T-helper 17 cell (primary cell): Measurements from ENCODE around the gene TNIP2. TPM values are rescaled to one million over a fixed set of nuclear protein-coding genes. Genes with fewer than 3 reads are reported as not detected.

Source experiments
- ATAC-seq: fragments of 150-1000 bp; cut with Tn5 transposase; 2 replicates; pipeline ENCODE4 v1.10.0; 2021; ENCODE audit warnings: mild to moderate bottlenecking, moderate library complexity
- DNase-seq, 3 donors: peaks; one replicate each; pipeline versions ENCODE4 v3.0.0 to v3.0.0-alpha.2; 2020 to 2021
- H3K9me3 ChIP-seq: one replicate; pipeline ENCODE4 v1.7.0; 2013; ENCODE audit warnings: low read length, mild to moderate bottlenecking; ENCODE audit not compliant: control insufficient read depth, poor library complexity, severe bottlenecking
- H3K27ac Mint-ChIP-seq: one replicate; pipeline ENCODE4 v1.8.0; 2022; ENCODE audit warnings: mild to moderate bottlenecking, moderate library complexity, mixed read lengths
- H3K27me3 Mint-ChIP-seq: one replicate; pipeline ENCODE4 v1.8.0; 2022; ENCODE audit warnings: mixed read lengths
- H3K36me3 Mint-ChIP-seq: one replicate; pipeline ENCODE4 v1.8.0; 2022; ENCODE audit warnings: low read depth, mixed read lengths
- H3K4me1 Mint-ChIP-seq: one replicate; pipeline ENCODE4 v1.8.0; 2022; ENCODE audit warnings: mild to moderate bottlenecking, mixed read lengths
- H3K4me3 Mint-ChIP-seq: one replicate; pipeline ENCODE4 v1.8.0; 2022; ENCODE audit warnings: mild to moderate bottlenecking, moderate library complexity, mixed read lengths
- total RNA-seq, 4 donors: library from RNA in 2 of 4; stranded (reverse) in 2 of 4; gene quantifications; one replicate each; pipeline ENCODE4 v1.2.3 and lab custom pipeline; 2022 to 2026

The TNIP2 gene
- total RNA-seq, 2 donors from 2014 or later, result 66.0 to 72.5 TPM

GRCh38 chr4:2754848-2755819, 1.0 kb downstream of the TNIP2 start:
- Mint-ChIP-seq H3K4me1 (peaks cover 21% of the 10 kb centered on the region), H3K4me3 (peak overlapping the region; percentile 93), H3K36me3 (peaks cover 3% of the 10 kb centered on the region), H3K27ac (peak overlapping the region; percentile 92), H3K27me3 (no peaks in the 10 kb centered on the region)
- DNase-seq, result no peak
- no peak for ATAC-seq
- no peaks in the 10 kb centered on the region for H3K9me3 ChIP-seq

- DNase-seq (no peak), ATAC-seq (no peak)
- no peaks in the 10 kb centered on the region for H3K9me3 ChIP-seq
- Mint-ChIP-seq H3K4me1 (peaks cover 19% of the 10 kb centered on the region), H3K4me3 (no peak overlapping the region), H3K27ac (peak overlapping the region; percentile 67), H3K27me3 (no peaks in the 10 kb centered on the region), H3K36me3 (peaks cover 3% of the 10 kb centered on the region)
Observed at GRCh38 chr4:2753436-2753835, 2.7 kb downstream of the TNIP2 start.

- H3K4me1 Mint-ChIP-seq, result peaks cover 38% of the 10 kb centered on the region
- DNase-seq (no peak), ATAC-seq (no peak)
- H3K36me3 Mint-ChIP-seq, result peaks cover 7% of the 10 kb centered on the region
- H3K9me3 ChIP-seq, result no peaks in the 10 kb centered on the region
- H3K4me3 Mint-ChIP-seq, result no peak overlapping the region
- no peaks in the 10 kb centered on the region for H3K27me3 Mint-ChIP-seq
- peak overlapping the region; percentile 99 for H3K27ac Mint-ChIP-seq
Observed at GRCh38 chr4:2750719-2751605, 5.2 kb downstream of the TNIP2 start.

GRCh38 chr4:2746891-2747695, 9.0 kb downstream of the TNIP2 start:
- H3K36me3 Mint-ChIP-seq, result peaks cover 3% of the 10 kb centered on the region
- H3K9me3 ChIP-seq, result no peaks in the 10 kb centered on the region
- H3K4me3 Mint-ChIP-seq, result peak overlapping the region; percentile 78

GRCh38 chr4:2745981-2746806, 9.9 kb downstream of the TNIP2 start:
- peak; percentile 72 to 86 (median 74) for DNase-seq
- H3K27ac Mint-ChIP-seq, result peak overlapping the region; percentile 99
- peaks cover 3% of the 10 kb centered on the region for H3K36me3 Mint-ChIP-seq
- H3K4me3 Mint-ChIP-seq, result peak overlapping the region; percentile 78
- H3K4me1 Mint-ChIP-seq, result peaks cover 20% of the 10 kb centered on the region
- no peaks in the 10 kb centered on the region for H3K9me3 ChIP-seq
- ATAC-seq, result peak; percentile 96
- H3K27me3 Mint-ChIP-seq, result no peaks in the 10 kb centered on the region

More at GRCh38 chr4:2746891-2747695, 9.0 kb downstream of the TNIP2 start:
- no peak for ATAC-seq
- no peak for DNase-seq
- Mint-ChIP-seq H3K4me1 (peaks cover 25% of the 10 kb centered on the region), H3K27ac (peak overlapping the region; percentile 99), H3K27me3 (no peaks in the 10 kb centered on the region)

- peaks cover 3% of the 10 kb centered on the region for H3K36me3 Mint-ChIP-seq
- ATAC-seq, result no peak
- no peaks in the 10 kb centered on the region for H3K27me3 Mint-ChIP-seq
- no peaks in the 10 kb centered on the region for H3K9me3 ChIP-seq
- H3K4me1 Mint-ChIP-seq, result peaks cover 24% of the 10 kb centered on the region
- peak overlapping the region; percentile 99 for H3K27ac Mint-ChIP-seq
- no peak overlapping the region for H3K4me3 Mint-ChIP-seq
- no peak for DNase-seq
Observed at GRCh38 chr4:2745516-2745915, 10.6 kb downstream of the TNIP2 start.

- H3K4me1 Mint-ChIP-seq, result peaks cover 25% of the 10 kb centered on the region
- peaks cover 3% of the 10 kb centered on the region for H3K36me3 Mint-ChIP-seq
- no peaks in the 10 kb centered on the region for H3K27me3 Mint-ChIP-seq
- H3K27ac Mint-ChIP-seq, result peak overlapping the region; percentile 99
- ATAC-seq (no peak), DNase-seq (no peak)
- H3K4me3 Mint-ChIP-seq, result peak overlapping the region; percentile 2
- H3K9me3 ChIP-seq, result no peaks in the 10 kb centered on the region
Observed at GRCh38 chr4:2744576-2745270, 11.4 kb downstream of the TNIP2 start.

- H3K4me3 Mint-ChIP-seq, result peak overlapping the region; percentile 19
- no peaks in the 10 kb centered on the region for H3K27me3 Mint-ChIP-seq
- H3K9me3 ChIP-seq, result no peaks in the 10 kb centered on the region
- H3K27ac Mint-ChIP-seq, result peak overlapping the region; percentile 99
- ATAC-seq (no peak), DNase-seq (no peak)
- H3K36me3 Mint-ChIP-seq, result peaks cover 3% of the 10 kb centered on the region
- H3K4me1 Mint-ChIP-seq, result peaks cover 25% of the 10 kb centered on the region
Observed at GRCh38 chr4:2743518-2744445, 12.4 kb downstream of the TNIP2 start.

GRCh38 chr4:2742823-2743517, 13.2 kb downstream of the TNIP2 start:
- ATAC-seq (no peak), DNase-seq (no peak)
- peak overlapping the region; percentile 99 for H3K27ac Mint-ChIP-seq
- no peak overlapping the region for H3K4me3 Mint-ChIP-seq
- H3K36me3 Mint-ChIP-seq, result peaks cover 3% of the 10 kb centered on the region
- no peaks in the 10 kb centered on the region for H3K27me3 Mint-ChIP-seq
- H3K4me1 Mint-ChIP-seq, result peaks cover 25% of the 10 kb centered on the region
- H3K9me3 ChIP-seq, result no peaks in the 10 kb centered on the region

- ATAC-seq (no peak), DNase-seq (no peak)
- no peaks in the 10 kb centered on the region for H3K27me3 Mint-ChIP-seq
- peak overlapping the region; percentile 99 for H3K27ac Mint-ChIP-seq
- no peaks in the 10 kb centered on the region for H3K9me3 ChIP-seq
- H3K4me1 Mint-ChIP-seq, result peaks cover 18% of the 10 kb centered on the region
- H3K36me3 Mint-ChIP-seq, result no peaks in the 10 kb centered on the region
- H3K4me3 Mint-ChIP-seq, result no peak overlapping the region
Observed at GRCh38 chr4:2742081-2742822, 13.9 kb downstream of the TNIP2 start.
